H7 (cell line): Measurements from ENCODE around the gene PGAP3. TPM values are rescaled to one million over a fixed set of nuclear protein-coding genes. Genes with fewer than 3 reads are reported as not detected.
A peak's percentile ranks its signal among the peaks of the same experiment; 100 is the strongest.
"Not testable (repeated sequence)": the region's sequence is repeated elsewhere in the genome, so short reads cannot be mapped to it uniquely, and the experiment has no call there.

ENCODE experiments used
- DNase-seq: peaks from one replicate; pipeline ENCODE4 v3.0.0; 2012
- H3K27me3 ChIP-seq: 2 replicates; pipeline ENCODE4 v1.6.0; 2011; ENCODE audit warnings: mild to moderate bottlenecking, low read length; ENCODE audit not compliant: control insufficient read depth, insufficient read depth
- H3K36me3 ChIP-seq: replicated peaks from 2 replicates; pipeline ENCODE4 v1.5.1; 2011; ENCODE audit warnings: low read length; ENCODE audit not compliant: control insufficient read depth, insufficient read depth
- H3K4me3 ChIP-seq: 2 replicates; pipeline ENCODE4 v1.5.1; 2011; ENCODE audit warnings: low read depth, mild to moderate bottlenecking, control low read depth, low read length, moderate library complexity; ENCODE audit not compliant: insufficient read depth
- total RNA-seq: library from RNA; depleted of rRNA; stranded (reverse); fragments of >200 nt; shearing (Covaris generic); gene quantifications from 2 replicates; pipeline ENCODE4 v1.2.3, GENCODE V29; 2014

PGAP3 gene
- total RNA-seq, 1 experiment from 2014 or later, result 17.6 TPM

DNA sequence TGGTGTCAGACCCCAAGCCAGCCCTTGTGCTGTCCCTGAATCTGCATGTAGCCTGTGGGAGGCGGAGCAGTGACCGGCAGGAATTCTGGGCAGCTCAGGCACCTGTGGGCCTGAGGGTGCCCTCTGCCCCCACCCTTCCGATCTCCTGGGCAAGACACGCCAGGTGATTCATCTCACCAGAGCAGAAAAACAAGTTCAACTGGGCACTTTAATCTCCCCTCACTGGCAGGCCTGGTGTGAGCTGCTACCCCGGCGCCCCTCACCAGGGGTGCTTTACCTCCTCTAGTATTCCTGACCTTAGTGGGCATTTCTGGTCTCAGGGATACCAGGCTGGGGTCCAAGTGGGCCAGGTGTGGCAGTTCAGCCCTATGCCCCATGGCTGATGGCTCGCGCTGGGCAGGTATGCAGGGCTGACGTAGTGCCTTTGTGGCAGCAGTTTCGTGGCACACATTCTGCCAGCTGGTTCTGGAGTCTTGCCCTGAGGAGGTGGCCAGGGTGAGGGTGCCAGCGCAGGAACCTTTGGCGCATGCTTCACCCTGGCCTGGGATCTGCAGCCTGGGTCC, 18.0 kb upstream of the PGAP3 start:
- no peaks in the 10 kb centered on the region for H3K27me3 ChIP-seq
- peaks cover 19% of the 10 kb centered on the region for H3K36me3 ChIP-seq
- no peak for DNase-seq
- H3K4me3 ChIP-seq, result no peak overlapping the region

DNA sequence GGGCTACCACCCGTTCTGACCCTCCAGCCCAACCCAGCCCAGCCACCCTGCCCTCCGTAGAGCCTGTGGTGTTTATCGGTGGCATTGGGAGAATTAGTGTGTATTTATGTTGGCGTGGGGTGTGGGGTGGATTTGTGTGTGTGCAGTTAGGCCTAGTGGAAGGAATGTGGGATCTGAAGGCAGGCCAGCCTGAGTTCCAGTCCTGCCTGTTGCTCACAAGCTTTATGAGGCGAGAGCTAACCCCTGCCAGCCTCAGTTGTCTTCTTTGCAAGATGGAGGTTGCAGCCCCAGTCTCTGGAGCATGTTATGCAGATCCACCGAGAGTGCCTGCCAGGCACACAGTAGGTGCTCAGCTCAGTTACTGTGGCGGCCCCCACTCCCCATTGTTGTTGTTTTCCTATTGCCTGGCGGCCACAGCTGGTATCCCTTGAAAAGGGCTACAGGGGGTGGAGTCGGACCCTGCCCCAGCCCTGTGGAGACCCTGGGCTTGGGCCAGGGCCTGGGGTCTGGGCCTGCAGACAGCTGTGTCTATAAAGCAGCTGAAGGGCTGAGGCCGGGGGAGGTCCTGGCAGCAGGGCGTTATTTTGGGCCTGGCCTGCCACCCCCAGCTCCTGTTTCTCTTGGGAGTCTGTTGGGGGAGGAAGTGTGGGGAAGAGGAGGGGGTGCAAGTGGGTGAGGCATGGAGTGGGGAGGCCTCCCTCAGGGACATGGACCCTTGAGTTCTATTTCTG, 17.1 kb upstream of the PGAP3 start:
- no peaks in the 10 kb centered on the region for H3K27me3 ChIP-seq
- H3K4me3 ChIP-seq, result no peak overlapping the region
- peaks cover 15% of the 10 kb centered on the region for H3K36me3 ChIP-seq
- DNase-seq, result peak; percentile 89

DNA sequence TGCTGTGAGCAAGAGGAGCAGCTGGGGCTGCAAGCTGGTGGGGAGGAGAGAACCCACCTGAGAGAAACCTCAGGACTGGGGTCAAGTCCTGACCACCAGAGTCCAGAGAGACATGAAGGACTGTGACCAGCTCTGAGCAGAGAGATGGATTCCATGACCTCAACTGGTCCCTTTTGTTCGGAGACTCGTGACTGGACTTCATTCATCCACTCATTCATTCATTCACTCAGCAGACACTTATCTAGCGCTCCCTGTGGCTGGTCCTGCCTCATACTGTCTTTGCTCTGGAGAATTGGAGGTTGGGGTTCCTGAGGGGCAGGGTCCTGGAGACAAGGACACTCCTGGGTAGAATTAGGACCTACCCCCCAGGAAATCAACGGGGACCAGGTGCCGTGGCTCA, 16.1 kb upstream of the PGAP3 start:
- H3K4me3 ChIP-seq, result no peak overlapping the region
- H3K36me3 ChIP-seq, result peaks cover 11% of the 10 kb centered on the region
- H3K27me3 ChIP-seq, result no peaks in the 10 kb centered on the region
- DNase-seq, result no peak

DNA sequence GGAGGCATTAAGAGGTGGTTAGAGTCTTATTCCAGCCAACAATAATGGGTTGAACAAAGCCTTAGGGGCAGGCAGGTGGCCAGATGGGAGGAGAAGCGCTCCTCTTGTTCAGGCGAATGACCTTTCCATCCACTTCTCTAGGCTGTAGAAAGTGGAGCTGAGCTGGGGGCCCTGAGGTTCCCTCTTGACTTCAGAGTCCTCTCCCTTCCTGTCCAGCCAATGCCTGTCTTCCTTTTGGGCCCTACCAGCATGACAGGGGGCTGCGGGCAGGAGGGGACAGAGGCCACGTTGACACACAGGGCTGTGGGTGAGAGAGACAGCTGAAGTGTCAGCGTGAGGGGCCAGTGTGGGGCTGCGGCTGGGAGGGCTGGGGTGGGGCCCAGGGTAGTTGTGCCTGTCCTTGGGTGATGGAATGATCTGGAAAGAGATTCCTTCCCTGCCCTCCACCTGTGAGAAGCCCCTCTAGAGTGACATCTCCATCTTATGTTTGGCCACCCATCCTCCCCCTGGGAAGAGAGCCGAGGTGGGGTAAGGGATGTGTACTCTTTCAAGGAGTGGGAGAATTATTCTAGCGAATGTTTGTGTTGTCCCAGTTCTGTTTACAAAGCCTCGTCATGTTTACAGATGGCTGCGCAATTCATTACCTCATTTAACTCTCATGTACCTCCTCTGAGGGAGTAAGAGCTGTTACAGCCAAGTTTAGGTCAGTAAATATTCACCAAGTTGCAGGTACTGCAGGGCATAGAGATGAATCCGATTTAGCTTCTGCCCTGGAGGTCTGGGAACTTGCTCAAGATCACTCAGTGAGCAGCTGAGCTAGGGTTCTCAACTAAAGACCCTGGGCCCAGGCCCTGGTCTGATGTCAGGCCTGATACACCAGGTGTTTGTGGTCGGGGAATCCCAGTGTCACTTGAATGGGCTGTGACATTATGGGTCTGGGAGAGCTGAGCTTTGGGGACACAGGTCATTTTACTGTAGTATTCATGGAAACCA, 15.3 kb upstream of the PGAP3 start:
- DNase-seq, result no peak
- no peak overlapping the region for H3K4me3 ChIP-seq
- peaks cover 4% of the 10 kb centered on the region for H3K36me3 ChIP-seq
- H3K27me3 ChIP-seq, result no peaks in the 10 kb centered on the region

DNA sequence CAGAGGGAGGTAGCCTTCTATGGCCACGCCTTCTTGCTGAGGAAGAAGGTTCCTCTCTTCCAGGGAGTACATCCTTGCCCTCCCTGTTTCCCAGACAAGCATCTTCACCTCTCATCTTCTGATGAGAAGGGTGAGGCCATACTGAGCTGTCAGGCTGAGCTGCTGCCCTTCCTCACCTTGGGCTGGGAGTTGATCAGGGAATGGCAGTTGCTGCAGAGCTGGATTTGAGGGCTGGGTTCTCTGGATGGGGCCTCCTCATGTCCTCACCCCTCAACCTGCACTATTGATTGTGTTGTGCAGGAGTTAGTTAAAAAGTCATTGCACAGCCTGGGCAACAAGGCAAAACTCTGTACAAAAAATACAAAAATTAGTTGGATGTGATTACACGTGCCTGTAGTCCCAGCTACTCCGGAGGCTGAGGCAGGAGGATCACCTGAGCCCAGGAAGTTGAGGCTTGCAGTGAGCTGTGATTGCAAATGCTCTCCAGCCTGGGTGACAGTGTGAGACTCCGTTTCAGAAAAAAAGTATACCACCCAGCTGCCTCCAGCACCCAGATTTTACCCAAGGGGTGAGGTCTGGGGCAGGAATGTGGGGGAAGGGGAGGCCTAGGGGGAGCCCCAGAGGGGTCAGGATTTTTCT, 14.0 kb upstream of the PGAP3 start:
- no peak for DNase-seq
- Histone ChIP-seq H3K4me3 (peak overlapping the region; percentile 95), H3K36me3 (no peaks in the 10 kb centered on the region; the same call in none of the 2 replicates), H3K27me3 (no peaks in the 10 kb centered on the region)

DNA sequence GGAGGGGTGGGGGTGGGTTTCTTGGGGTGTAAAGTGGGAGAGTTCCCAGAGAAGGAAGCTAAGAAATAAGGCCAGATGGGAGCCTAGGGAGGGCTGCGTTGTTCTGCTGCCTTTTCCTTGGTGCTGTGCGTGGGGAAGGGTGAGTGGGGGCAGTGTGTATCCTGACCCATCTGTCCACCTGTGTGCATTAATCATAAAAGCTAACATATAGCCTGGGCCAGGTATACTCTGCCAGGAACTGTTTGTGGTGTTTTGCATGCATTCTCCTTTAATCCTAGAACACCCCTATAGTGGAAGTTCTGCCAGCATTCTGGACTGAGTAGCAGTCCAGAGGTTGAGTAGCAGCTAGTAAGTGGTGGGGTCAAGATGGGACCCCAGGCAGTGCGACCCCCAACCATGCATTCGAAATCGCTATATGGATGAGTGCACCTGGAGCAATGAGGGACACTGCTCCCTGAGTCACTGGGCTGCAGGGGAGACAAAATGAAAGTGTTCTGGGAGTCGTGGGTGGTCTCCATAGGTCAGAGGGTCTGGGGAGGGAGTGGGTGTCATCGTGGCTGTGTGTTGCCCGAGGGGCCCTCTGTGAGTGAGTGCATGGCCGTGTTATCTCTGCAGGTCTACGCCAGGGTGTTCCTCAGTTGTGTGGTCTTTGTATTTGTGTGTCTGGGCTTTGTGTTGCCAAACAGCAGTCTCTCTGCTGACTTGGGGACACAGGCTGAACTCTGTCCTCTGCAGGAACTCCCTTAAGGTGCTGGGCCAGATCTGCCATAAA, 13.3 kb upstream of the PGAP3 start:
- DNase-seq, result peak; percentile 70
- peak overlapping the region; percentile 95 for H3K4me3 ChIP-seq
- H3K27me3 ChIP-seq, result no peaks in the 10 kb centered on the region
- no peaks in the 10 kb centered on the region; the same call in none of the 2 replicates for H3K36me3 ChIP-seq

DNA sequence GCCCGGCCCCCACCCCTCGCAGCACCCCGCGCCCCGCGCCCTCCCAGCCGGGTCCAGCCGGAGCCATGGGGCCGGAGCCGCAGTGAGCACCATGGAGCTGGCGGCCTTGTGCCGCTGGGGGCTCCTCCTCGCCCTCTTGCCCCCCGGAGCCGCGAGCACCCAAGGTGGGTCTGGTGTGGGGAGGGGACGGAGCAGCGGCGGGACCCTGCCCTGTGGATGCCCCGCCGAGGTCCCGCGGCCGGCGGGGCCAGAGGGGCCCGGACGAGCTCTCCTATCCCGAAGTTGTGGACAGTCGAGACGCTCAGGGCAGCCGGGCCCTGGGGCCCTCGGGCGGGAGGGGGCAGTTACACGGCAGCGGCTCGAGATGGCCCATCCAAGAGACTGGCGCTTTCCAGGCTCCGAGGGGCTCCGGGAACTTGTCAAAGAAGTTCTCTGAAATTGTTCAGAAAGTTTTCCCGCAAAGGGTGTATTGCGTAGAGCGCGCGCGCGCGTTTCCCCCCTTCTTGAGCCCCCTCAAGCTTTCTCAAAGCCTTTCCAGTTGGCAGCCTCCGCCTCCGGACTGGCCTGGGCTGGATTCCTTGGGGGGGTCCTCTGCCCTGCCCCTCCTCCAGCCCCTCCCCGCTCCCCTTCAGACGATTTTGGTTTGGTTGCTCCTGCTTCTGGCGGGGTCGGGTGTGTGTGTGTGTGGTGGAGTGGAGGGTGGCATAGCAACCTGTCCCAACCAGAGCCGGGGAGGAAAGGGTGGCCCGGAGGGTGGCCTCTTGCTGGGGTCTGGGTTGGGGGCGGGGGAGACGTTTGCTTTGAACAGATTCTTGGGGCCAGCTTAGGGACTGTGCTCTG, 12.5 kb upstream of the PGAP3 start:
- Histone ChIP-seq H3K4me3 (peak overlapping the region; percentile 95), H3K36me3 (no peaks in the 10 kb centered on the region; the same call in 1 of the 2 replicates), H3K27me3 (no peaks in the 10 kb centered on the region)
- DNase-seq, result peak; percentile 81

DNA sequence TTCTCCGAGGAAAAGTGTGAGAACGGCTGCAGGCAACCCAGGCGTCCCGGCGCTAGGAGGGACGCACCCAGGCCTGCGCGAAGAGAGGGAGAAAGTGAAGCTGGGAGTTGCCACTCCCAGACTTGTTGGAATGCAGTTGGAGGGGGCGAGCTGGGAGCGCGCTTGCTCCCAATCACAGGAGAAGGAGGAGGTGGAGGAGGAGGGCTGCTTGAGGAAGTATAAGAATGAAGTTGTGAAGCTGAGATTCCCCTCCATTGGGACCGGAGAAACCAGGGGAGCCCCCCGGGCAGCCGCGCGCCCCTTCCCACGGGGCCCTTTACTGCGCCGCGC, 11.9 kb upstream of the PGAP3 start, which contains the start of gene ERBB2:
Gene ERBB2, plus strand, starts transcription at position 247 of the 330 bp plus-strand sequence. CDS start 175 bp downstream, outside the sequence.
- Histone ChIP-seq H3K4me3 (peak within 1 kb of the TSS; percentile 95), H3K27me3 (no peaks in the 10 kb centered on the region), H3K36me3 (no peaks in the 10 kb centered on the region; the same call in 1 of the 2 replicates)
- DNase-seq, result peak; percentile 89

DNA sequence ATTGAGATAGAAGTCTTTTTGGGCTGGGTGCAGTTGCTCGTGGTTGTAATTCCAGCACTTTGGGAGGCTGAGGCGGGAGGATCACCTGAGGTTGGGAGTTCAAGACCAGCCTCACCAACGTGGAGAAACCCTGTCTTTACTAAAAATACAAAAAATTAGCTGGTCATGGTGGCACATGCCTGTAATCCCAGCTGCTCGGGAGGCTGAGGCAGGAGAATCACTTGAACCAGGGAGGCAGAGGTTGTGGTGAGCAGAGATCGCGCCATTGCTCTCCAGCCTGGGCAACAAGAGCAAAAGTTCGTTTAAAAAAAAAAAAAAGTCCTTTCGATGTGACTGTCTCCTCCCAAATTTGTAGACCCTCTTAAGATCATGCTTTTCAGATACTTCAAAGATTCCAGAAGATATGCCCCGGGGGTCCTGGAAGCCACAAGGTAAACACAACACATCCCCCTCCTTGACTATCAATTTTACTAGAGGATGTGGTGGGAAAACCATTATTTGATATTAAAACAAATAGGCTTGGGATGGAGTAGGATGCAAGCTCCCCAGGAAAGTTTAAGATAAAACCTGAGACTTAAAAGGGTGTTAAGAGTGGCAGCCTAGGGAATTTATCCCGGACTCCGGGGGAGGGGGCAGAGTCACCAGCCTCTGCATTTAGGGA, 11.4 kb upstream of the PGAP3 start:
- DNase-seq, H3K27me3 ChIP-seq, H3K36me3 ChIP-seq: not testable (repeated sequence)
- H3K4me3 ChIP-seq, result peak overlapping the region; percentile 95

DNA sequence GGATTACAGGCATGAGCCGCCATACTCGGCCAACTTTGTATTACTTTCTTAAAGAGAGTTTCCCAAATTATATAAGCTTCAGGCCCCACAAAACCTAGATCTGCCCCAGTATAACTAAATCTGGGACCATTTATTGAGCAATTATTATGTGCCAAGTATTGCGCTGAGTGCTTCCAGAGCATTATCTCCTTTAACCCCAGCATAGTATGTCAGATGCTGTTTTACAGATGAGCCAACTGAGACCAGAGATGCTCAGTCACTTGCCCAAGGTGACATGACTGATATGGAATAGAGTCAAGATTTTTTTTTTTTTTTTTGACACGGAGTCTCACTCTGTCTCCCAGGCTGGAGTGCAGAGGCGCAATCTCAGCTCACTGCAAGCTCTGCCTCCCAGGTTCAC, 10.1 kb upstream of the PGAP3 start:
- DNase-seq, result no peak
- Histone ChIP-seq H3K27me3 (no peaks in the 10 kb centered on the region), H3K36me3 (no peaks in the 10 kb centered on the region; the same call in 1 of the 2 replicates), H3K4me3 (no peak overlapping the region)

DNA sequence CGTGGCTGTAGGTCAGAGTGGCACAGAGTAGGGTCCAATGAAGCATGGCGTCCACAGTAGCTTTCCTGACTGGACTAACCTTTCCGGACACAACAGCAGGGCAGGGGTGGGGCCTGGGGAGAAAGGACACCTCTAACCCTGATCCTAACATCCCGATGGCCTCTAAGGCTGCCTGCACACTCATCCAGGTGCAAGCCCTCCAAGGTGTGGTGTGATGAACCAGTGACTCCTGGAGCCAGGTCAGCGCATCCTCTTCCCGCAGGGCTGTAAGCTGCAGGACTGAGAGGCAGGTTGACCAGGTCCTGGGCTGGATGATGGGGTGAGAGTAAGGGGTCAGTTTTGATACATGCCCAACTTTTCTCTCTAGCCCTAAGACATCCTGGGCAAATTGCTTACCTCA, 8.9 kb upstream of the PGAP3 start:
- Histone ChIP-seq H3K36me3 (no peaks in the 10 kb centered on the region), H3K4me3 (no peak overlapping the region), H3K27me3 (no peaks in the 10 kb centered on the region)
- DNase-seq, result no peak

DNA sequence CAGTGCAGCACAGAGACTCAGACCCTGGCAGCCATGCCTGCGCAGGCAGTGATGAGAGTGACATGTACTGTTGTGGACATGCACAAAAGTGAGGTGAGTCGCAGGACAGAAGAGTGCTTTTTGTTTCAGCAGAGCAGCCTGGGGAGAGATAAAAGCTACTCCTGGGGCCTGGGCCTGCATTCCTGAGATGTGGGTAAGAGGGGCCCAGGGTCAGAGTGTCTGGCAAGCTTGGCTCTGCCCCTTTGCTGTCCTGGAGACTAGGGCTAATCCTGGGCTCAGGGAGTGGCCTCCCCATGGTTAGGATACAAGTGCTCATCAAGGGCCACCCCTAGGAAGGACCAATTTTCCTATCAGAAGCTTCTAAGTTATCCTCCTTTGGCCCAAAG, 7.2 kb upstream of the PGAP3 start:
- no peaks in the 10 kb centered on the region for H3K27me3 ChIP-seq
- no peak overlapping the region for H3K4me3 ChIP-seq
- DNase-seq, result no peak
- no peaks in the 10 kb centered on the region for H3K36me3 ChIP-seq

DNA sequence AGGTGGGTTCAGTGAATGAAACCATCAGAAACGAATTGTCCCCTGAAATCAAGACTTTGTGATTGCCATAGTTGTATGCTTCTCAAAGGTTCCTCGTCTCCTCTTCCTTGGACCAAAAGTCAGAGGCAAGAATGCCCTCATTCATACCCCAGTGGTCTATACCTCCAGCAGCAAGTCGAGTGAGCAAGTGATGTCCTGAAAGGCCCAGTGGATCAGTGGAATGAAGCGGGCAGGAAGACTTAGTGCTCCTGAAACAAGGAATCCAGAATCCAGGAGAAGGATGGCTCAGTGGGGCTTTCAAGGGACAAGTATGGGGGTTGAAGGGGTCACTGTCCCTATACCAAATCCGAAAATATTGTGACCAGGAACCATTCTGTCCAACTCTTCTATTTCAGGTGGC, 6.7 kb upstream of the PGAP3 start:
- Histone ChIP-seq H3K27me3 (no peaks in the 10 kb centered on the region), H3K4me3 (no peak overlapping the region), H3K36me3 (no peaks in the 10 kb centered on the region)
- DNase-seq, result no peak
